ENCODE data around the gene FTH1.

DNA sequence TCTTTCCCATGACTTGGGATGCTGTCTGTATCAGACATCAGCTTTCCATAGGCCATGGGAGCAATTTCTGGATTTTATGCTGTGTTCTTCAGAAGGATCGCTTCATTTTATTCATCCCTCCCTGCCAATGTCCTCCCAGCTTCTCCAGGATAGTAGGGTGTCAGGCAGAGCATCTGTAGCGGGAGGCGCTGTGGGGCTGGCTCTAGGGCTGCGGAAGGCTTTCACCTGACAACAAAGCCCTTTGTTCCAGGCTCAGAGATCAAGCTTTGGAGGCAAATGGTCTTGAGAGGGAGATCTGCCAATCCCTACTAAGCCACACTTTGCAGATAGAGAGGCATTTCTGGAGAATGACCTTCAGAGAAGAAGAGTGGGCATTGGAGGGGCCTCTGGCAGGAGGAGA is 29.5 kb upstream of the FTH1 start:
- TF ChIP-seq POLR2A (IDR thresholded peaks at IDR 0.05; ENCODE audit: low read depth, low read length) (no peak), POLR2AphosphoS5 (IDR thresholded peaks at IDR 0.05; ENCODE audit: low read depth, low read length) (no peak), SPI1 (IDR thresholded peaks at IDR 0.05; ENCODE audit: low read depth, low read length) (no peak), TAF1 (IDR thresholded peaks at IDR 0.05; ENCODE audit: low read depth, low read length) (no peak), PAX5 (IDR thresholded peaks at IDR 0.05; ENCODE audit: insufficient read depth, low read length, severe bottlenecking) (no peak), POU2F2 (IDR thresholded peaks at IDR 0.05; ENCODE audit: low read depth, low read length) (no peak)

Measured in GM12891 (cell line).